Liver (tissue), 3 donors: ENCODE data around the gene AKTIP.

Experiments
- CTCF ChIP-seq: fragments of 150-350 bp; IDR thresholded peaks from 2 replicates; pipeline ENCODE4 v1.5.1; 2017; ENCODE audit warnings: improper control_type of control experiment, low read depth, low read length; ENCODE audit not compliant: missing input control
- MAX ChIP-seq: IDR thresholded peaks from 2 replicates; pipeline ENCODE4 v1.6.1; 2016; ENCODE audit warnings: antibody characterized with exemption
- TAF1 ChIP-seq: conservative IDR thresholded peaks from 2 replicates; pipeline ENCODE4 v1.6.1; 2016; ENCODE audit warnings: antibody characterized with exemption, mild to moderate bottlenecking
- donor health status: healthy.
- donor health status: healthy.

GRCh38 chr16:53523126-53523804 is 20.3 kb upstream of the AKTIP start:
- no peak for TF ChIP-seq CTCF
- no peak for TF ChIP-seq TAF1
- no peak for TF ChIP-seq MAX
